CD4-positive, alpha-beta T cell treated with Interleukin-10 for 1 hour (primary cell): ENCODE measurements around the gene ANKRD2.
"Not testable (repeated sequence)": the region's sequence is repeated elsewhere in the genome, so short reads cannot be mapped to it uniquely, and the experiment has no call there.

Source experiments
- DNase-seq: peaks from one replicate; pipeline ENCODE4 v3.0.0-alpha.2; 2020

The ANKRD2 gene

DNA sequence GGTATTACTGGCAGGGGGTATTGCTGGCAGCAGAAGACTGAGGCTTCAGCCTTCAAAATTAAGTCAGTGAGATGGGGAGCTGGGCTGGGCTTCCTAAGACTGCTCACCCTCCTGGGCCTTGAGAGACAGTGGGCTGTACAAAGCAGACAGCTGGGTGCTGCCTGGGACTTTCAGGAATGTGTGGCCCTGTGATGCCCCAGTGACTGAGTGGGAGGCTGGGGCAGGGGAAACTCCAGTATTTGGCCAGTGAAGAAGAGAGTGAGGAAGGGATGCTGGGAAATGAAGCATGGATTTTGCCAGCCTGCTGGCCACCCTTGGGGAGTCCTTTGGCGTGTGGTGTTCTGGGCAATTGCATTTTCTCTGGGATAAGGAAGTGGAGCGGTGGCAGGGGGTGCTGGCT, 442 bp downstream of the ANKRD2 start:
- DNase-seq = no peak

DNA sequence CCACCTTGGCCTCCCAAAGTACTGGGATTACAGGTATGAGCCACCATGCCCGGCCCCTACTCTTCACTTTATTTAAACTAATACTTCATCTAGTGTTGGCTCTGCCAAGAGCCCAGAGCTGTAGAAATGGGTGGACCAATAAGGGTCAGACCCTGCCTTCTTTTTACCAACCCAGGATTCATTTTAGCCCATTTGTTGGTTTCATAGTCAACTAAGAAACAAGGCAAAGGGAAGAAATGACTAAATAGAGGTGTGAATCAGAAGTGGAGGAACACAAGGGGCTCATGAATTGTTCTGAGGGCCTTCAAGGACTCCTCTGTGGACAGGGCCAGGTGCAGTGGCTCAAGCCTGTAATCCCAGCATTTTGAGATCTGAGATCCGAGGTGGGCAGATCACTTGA, 1.1 kb downstream of the ANKRD2 start:
- DNase-seq = no peak

GRCh38 chr10:97574374-97575126, 2.0 kb downstream of the ANKRD2 start:
- DNase-seq = no peak

GRCh38 chr10:97575127-97575668, 2.6 kb downstream of the ANKRD2 start:
- no peak for DNase-seq

DNA sequence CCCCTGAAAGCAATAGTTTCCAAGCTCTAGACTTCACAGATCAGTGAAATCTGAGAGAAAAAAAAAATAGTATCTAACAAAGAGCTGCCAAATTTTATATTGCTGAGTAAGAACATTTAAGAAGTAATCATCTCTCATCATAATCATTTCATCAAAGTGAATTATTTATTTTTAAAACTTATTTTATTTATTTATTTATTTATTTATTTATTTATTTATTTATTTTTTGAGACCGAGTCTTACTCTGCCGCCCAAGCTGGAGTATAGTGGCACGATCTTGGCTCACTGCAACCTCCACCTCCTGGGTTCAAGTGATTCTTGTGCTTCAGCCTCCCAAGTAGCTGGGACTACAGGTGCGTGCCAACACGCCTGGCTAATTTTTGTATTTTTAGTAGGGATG, 3.9 kb downstream of the ANKRD2 start:
- DNase-seq = not testable (repeated sequence)

DNA sequence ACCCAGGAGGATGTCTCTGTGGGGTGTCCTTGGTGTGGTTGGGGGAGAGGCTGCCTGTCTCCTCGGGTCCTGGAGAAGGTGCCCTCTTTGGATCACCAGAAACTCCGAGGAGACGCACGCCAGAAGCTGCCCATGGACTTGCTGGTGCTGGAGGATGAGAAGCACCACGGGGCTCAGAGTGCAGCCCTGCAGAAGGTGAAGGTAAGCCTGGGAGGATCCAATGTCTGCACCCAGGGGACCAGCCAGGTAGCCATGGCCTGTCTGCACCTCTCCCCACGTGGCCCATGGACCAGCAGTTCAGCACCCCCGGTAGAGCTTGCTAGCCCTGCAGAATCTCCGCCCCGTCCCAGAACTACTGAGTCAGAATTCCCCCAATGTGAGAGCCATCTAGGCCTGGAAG, 5.1 kb downstream of the ANKRD2 start:
- DNase-seq = no peak

- no peak for DNase-seq
These were observed 5.7 kb downstream of the ANKRD2 start for GRCh38 chr10:97578171-97578844.

GRCh38 chr10:97580421-97581367, 8.1 kb downstream of the ANKRD2 start:
- no peak for DNase-seq

- DNase-seq = no peak
These were observed 9.6 kb downstream of the ANKRD2 start for GRCh38 chr10:97582169-97582568.

DNA sequence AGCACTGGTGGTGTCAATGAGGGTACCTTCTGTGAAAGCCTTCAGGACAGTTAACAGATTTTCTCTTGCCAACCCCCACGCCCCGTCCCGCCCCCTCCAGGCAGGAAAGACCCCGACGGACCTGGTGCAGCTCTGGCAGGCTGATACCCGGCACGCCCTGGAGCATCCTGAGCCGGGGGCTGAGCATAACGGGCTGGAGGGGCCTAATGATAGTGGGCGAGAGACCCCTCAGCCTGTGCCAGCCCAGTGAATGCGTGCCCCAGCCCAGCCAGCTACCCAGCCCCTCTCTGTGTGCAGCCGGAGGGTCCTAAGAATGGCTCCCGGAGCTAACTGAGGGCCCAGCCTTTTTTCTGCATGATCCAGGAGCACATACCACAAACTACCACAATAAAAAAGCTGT, 10.9 kb downstream of the ANKRD2 start:
- DNase-seq = no peak

- no peak for DNase-seq
These were observed 11.7 kb downstream of the ANKRD2 start, which contains the start of gene HOGA1 for GRCh38 chr10:97584060-97584797. Gene HOGA1 (plus strand): TSS chr10:97584389. CDS start chr10:97584704, 315 bp downstream.

GRCh38 chr10:97584798-97585438, 12.3 kb downstream of the ANKRD2 start:
- no peak for DNase-seq

DNA sequence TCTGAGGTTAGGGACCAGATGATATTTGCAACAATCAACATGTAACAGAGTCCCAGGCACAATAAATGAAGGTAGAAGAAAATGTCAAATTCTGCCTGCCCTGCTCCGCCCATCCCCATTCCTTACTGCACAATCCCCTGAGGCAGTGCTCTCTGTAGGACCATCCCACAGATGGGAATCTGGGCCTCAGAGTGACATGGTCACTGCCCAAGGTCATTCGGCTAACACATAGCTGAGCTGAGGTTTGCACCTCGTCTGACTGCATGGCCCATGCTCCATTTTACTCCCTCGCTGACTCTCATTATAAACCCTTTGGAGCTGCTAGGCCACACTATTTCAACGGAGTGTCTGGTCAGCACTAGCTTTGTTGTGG, 12.8 kb downstream of the ANKRD2 start:
- DNase-seq = no peak

DNA sequence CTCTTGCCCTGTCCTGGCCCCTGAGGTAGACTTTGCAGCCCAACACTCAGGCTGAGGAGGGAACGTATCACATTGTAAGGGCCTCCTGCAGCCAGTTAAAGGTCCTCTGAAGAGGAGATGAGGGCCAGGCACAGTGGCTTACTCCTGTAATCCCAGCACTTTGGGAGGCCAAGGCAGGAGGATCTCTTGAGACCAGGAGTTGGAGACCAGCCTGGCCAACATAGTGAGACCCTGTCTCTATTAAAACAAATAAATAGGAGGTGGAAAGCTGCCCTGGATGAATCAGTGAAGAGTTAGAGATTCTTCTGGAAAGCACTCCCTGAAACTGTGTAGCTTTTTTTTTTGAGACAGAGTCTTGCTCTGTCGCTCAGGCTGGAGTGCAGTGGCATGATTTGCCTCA, 14.6 kb downstream of the ANKRD2 start:
- no peak for DNase-seq

DNA sequence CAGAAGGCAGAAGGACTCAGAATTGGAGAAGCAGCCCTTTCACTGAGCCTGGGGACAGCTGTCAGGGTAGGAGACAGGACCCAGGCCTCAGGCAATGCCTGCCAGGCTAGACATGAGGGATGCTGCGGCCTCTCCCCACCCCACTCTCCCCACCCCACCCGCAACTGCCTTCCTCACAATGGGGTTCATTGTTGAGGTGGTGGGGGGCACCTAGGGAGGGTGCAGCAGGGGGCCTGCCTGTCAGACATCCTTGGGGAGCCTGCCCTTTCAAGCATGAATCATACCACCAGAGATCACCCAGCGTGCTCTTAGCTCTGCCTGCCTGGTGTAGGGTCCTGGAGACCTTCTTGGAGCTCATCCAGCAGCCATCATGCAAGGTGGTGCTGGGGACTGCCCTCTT, 16.9 kb downstream of the ANKRD2 start, which contains the start of gene C10orf62:
Gene C10orf62 (plus strand): TSS at position 243 of the 400 bp plus-strand sequence. CDS start 177 bp downstream, outside the sequence.
- DNase-seq = no peak

GRCh38 chr10:97590082-97590747, 17.6 kb downstream of the ANKRD2 start:
- peak; percentile 25 for DNase-seq

DNA sequence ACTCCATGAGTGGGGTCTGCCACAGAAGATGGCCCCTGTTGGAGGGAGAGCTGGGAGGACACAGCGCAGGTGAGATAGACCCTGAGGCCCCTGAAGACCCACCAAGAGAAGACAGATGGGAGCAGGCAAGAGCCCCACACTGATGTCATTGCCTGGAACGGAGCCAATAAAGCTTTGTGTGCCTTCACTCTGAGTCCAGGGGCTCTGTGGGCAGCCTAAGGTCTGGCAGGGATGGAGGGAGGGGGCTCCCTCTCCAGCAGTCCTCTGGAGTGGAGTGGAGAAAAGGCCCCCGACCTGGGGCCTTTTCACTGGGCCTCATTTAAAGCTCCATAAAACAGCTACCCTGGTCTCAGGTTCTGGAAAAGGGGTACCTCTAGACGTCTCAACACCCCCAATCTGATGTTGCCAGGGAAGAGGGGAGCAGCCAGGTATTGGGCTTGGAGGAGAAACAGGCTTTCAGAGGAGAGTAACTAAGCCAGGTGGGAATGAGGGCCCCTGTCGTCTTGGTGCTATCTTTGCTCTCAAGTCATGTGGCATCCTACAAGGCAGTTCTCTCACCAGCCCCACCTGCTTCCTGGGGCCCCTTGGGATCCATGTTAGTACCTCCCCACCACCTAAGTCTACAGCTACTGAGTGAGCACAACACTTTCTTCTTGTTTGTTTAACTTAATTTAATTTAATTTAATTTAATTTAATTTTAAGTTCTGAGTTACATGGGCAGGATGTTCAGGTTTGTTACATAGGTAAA, 18.3 kb downstream of the ANKRD2 start:
- no peak for DNase-seq

DNA sequence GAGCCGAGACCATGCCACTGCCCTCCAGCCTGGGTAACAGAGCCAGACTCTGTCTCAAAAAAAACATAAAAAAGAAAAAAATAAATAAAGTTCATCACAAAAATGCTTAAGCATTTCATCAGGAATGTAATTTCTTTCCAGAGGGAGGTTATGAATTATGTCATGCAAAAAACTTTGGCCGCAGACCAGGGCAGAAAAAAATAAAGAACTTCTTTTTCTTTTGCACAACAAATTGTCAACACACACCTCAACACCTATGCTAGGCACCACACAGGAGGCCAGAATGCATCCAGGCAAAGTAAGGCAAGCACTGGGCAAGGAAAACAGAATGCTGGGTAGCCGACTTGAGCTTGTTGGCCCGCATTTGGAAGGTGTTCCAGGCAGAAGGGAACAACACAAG, 20.8 kb downstream of the ANKRD2 start:
- DNase-seq = no peak

- DNase-seq = no peak
These were observed 23.8 kb downstream of the ANKRD2 start for GRCh38 chr10:97596101-97597082.
